ENCODE measurements around the gene HDGFL3.

DNA sequence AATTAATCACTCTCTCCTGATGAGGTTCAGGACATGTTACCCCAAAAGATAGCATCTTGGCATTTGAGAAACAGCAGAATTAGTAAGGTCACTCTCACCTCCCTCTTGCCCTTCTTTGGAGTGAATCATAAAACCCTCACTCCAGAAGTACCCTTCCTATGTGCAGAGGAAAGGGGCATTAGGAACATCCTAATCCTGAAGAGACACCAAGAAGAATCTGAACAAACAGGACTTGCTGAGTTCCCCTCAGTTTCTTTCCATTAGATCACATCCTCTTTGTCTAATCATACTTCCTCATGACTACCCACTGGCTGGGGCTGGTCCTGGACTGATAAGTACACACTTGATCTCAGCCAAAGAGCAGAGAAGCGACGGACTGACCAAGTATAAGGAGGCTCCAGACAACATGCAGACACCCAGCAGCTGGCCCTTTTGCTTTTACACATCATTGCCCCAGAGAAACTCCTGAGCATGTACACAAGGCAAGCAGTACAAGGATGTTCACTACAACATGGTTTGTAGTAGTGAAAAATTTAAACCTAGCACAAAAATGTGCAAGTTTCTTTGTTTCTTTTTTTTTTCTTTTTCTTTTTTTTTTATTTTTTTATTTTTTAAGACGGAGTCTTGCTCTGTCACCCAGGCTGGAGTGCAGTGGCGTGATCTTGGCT lies 115.2 kb downstream of the HDGFL3 start:
- TF ChIP-seq CTCF (IDR thresholded peaks at IDR 0.05) (no peak), POLR2A (IDR thresholded peaks at IDR 0.05) (no peak), POLR2AphosphoS5 (IDR thresholded peaks at IDR 0.05) (peak in 2 of 4 donors; percentile 29 to 69)

Data from sigmoid colon (tissue), 4 donors.